ENCODE measurements around the gene NXPE3.
"Not testable (repeated sequence)": the region's sequence is repeated elsewhere in the genome, so short reads cannot be mapped to it uniquely, and the experiment has no call there.

The NXPE3 gene

GRCh38 chr3:101762041-101762646 lies 16.9 kb upstream of the NXPE3 start:
- peaks cover 8% of the 10 kb centered on the region for H3K36me3 ChIP-seq (ENCODE audit: control insufficient read depth, insufficient read depth, low read length)
- no CpG with 5 or more reads among the region's 3 CpGs for WGBS (ENCODE audit: insufficient coverage, insufficient read length)

DNA sequence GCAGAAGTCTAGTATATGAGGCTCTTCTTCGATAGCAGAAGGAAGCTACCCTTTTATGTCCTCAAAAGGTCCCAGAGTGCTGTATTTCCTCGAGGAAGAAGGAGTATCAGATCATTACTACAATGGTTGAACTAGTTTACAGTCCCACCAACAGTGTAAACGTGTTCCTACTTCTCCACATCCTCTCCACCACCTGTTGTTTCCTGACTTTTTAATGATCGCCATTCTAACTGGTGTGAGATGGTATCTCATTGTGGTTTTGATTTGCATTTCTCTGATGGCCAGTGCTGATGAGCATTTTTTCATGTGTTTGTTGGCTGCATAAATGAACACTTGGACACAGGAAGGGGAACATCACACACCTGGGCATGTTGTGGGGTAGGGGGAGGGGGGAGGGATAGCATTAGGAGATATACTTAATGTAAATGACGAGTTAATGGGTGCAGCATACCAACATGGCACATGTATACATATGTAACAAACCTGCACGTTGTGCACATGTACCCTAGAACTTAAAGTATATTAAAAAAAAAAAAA lies 1.2 kb upstream of the NXPE3 start:
- H3K9me3 ChIP-seq (ENCODE audit: control insufficient read depth, insufficient read depth, low read length); H3K36me3 ChIP-seq (ENCODE audit: control insufficient read depth, insufficient read depth, low read length); H3K4me3 ChIP-seq (ENCODE audit: low read length); H3K27ac ChIP-seq (ENCODE audit: low read length); DNase-seq (ENCODE audit: low read depth, low spot score); H3K27me3 ChIP-seq (ENCODE audit: control insufficient read depth, insufficient read depth, low read length); H3K4me1 ChIP-seq (ENCODE audit: control insufficient read depth, insufficient read depth, low read length): not testable (repeated sequence)
- no CpG with 5 or more reads among the region's 6 CpGs for WGBS (ENCODE audit: insufficient coverage, insufficient read length)

More at GRCh38 chr3:101762041-101762646, 16.9 kb upstream of the NXPE3 start:
- Histone ChIP-seq H3K27me3 (ENCODE audit: control insufficient read depth, insufficient read depth, low read length) (no peaks in the 10 kb centered on the region), H3K4me3 (ENCODE audit: low read length) (no peak overlapping the region), H3K4me1 (ENCODE audit: control insufficient read depth, insufficient read depth, low read length) (no peaks in the 10 kb centered on the region), H3K9me3 (ENCODE audit: control insufficient read depth, insufficient read depth, low read length) (no peaks in the 10 kb centered on the region), H3K27ac (ENCODE audit: low read length) (no peak overlapping the region)
- no peak for DNase-seq (ENCODE audit: low read depth, low spot score)

DNA sequence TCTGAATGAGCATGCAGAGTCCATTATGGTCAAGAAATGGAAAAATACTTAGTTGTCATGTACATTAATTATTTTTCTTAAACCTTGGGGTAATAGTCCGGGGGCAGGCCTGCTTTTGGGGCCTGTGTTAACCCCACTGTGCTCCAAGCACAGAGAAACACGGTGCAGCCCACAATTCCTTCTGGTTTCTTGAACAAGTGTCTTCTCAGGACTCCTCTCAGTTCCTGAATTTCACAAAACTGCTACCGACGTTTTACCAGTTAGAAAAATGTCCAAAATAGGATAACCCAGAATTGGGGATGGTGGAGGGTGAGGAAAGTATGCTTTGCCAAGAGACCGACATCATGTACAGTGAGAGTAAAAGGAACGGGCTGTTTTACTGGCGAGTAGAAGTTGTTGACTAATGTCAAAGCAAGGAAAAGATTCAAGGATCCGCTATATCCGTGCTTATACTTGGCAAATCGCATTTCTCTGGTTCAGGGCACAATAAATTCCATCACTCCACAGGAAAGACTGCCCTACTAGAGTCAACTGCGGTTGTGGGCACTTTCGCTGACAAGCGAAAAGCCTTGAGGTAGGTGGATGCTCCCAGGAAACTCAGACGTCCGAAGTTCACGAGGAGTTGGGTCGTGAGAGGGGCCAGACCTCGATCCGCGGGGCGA lies 495 bp upstream of the NXPE3 start:
- Histone ChIP-seq H3K4me3 (ENCODE audit: low read length) (peak overlapping the region; percentile 74; the same call in 1 of the 2 replicates), H3K4me1 (ENCODE audit: control insufficient read depth, insufficient read depth, low read length) (no peaks in the 10 kb centered on the region; the same call in none of the 2 replicates), H3K27me3 (ENCODE audit: control insufficient read depth, insufficient read depth, low read length) (no peaks in the 10 kb centered on the region), H3K36me3 (ENCODE audit: control insufficient read depth, insufficient read depth, low read length) (peaks cover 2% of the 10 kb centered on the region; the same call in 1 of the 2 replicates), H3K9me3 (ENCODE audit: control insufficient read depth, insufficient read depth, low read length) (no peaks in the 10 kb centered on the region), H3K27ac (ENCODE audit: low read length) (no peak overlapping the region)
- no peak for DNase-seq (ENCODE audit: low read depth, low spot score)
- no CpG with 5 or more reads among the region's 21 CpGs for WGBS (ENCODE audit: insufficient coverage, insufficient read length)

DNA sequence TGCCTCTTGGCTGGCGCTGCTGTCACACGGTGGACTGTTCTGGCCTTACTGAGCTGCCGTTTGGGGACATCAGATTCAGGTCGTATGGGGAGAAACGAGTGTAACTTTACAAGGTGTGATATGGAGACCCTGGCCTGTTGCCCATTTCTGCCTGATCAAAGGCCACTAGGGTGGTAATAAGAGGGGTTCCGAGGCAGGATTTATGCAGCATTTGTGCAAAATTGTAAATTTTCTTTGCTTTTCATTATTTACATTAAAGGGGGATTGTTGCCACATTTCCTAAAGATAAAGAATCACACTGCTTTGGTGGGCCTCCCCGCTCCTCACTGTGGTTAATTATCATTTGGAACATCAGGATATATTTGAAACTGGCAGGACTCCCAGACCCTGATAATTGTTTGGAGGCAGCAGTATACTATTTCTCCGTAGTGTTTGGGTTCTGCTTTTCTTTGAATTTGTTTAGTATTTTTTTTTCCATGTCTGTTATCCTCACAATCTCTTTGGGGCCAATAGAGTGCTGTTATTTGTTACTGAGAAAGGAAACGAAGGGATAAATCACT lies 891 bp downstream of the NXPE3 start:
- no peaks in the 10 kb centered on the region for H3K9me3 ChIP-seq (ENCODE audit: control insufficient read depth, insufficient read depth, low read length)
- no peak overlapping the region for H3K27ac ChIP-seq (ENCODE audit: low read length)
- WGBS (ENCODE audit: insufficient coverage, insufficient read length) = no CpG with 5 or more reads among the region's 9 CpGs
- peaks cover 3% of the 10 kb centered on the region; the same call in 1 of the 2 replicates for H3K36me3 ChIP-seq (ENCODE audit: control insufficient read depth, insufficient read depth, low read length)
- no peaks in the 10 kb centered on the region; the same call in 1 of the 2 replicates for H3K4me1 ChIP-seq (ENCODE audit: control insufficient read depth, insufficient read depth, low read length)
- DNase-seq (ENCODE audit: low read depth, low spot score) = no peak
- peak overlapping the region; percentile 74; the same call in 1 of the 2 replicates for H3K4me3 ChIP-seq (ENCODE audit: low read length)
- H3K27me3 ChIP-seq (ENCODE audit: control insufficient read depth, insufficient read depth, low read length) = no peaks in the 10 kb centered on the region

GRCh38 chr3:101780661-101781060 lies 1.6 kb downstream of the NXPE3 start:
- Histone ChIP-seq H3K9me3 (ENCODE audit: control insufficient read depth, insufficient read depth, low read length) (no peaks in the 10 kb centered on the region), H3K36me3 (ENCODE audit: control insufficient read depth, insufficient read depth, low read length) (peaks cover 9% of the 10 kb centered on the region; the same call in 1 of the 2 replicates), H3K27me3 (ENCODE audit: control insufficient read depth, insufficient read depth, low read length) (no peaks in the 10 kb centered on the region), H3K4me3 (ENCODE audit: low read length) (no peak overlapping the region), H3K4me1 (ENCODE audit: control insufficient read depth, insufficient read depth, low read length) (no peaks in the 10 kb centered on the region; the same call in 1 of the 2 replicates), H3K27ac (ENCODE audit: low read length) (no peak overlapping the region)
- DNase-seq (ENCODE audit: low read depth, low spot score) = no peak
- WGBS (ENCODE audit: insufficient coverage, insufficient read length) = no CpG with 5 or more reads among the region's 2 CpGs

- Histone ChIP-seq H3K27ac (ENCODE audit: low read length) (no peak overlapping the region), H3K4me1 (ENCODE audit: control insufficient read depth, insufficient read depth, low read length) (no peaks in the 10 kb centered on the region; the same call in 1 of the 2 replicates), H3K36me3 (ENCODE audit: control insufficient read depth, insufficient read depth, low read length) (peaks cover 9% of the 10 kb centered on the region; the same call in 1 of the 2 replicates), H3K27me3 (ENCODE audit: control insufficient read depth, insufficient read depth, low read length) (no peaks in the 10 kb centered on the region), H3K9me3 (ENCODE audit: control insufficient read depth, insufficient read depth, low read length) (no peaks in the 10 kb centered on the region), H3K4me3 (ENCODE audit: low read length) (no peak overlapping the region)
- DNase-seq (ENCODE audit: low read depth, low spot score) = no peak
These were observed 2.2 kb downstream of the NXPE3 start for GRCh38 chr3:101781166-101781565.

DNA sequence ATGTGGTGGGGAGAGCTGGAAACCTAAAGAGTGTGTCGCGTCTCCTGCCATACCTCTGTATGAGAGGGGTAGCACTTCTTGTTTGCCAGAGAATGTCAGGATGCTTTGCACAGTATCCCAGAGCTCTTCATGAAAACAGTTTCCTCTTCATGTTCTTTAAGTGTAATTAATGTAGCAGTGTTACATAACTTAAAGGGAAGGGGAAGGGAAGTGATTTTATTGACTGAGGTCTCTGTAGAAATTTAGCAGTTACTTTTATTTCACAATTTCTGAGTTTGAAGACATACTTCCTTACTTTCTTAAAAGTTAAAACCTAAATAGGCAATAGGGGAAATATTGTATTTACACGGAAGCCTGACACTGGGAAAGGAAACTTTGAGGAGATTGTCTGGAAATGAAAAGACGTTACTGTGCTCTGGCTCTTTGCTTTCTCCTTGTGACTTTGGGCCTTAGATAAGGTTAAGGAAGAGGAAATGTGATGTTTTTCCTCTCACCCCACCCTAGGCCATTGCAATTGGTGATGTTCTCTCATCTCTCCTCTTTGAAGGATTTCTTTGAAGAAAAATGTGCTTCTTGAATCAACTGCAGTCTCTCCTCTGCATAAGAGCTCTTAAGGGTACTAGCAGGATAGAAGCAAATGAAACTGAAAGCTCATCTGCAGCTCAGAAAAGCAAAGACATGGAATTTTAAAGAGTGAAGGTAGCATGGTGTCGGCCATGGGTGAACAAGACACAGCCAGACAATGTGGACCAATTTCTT lies 6.0 kb downstream of the NXPE3 start:
- Histone ChIP-seq H3K27me3 (ENCODE audit: control insufficient read depth, insufficient read depth, low read length) (no peaks in the 10 kb centered on the region), H3K36me3 (ENCODE audit: control insufficient read depth, insufficient read depth, low read length) (peaks cover 11% of the 10 kb centered on the region; the same call in 1 of the 2 replicates), H3K9me3 (ENCODE audit: control insufficient read depth, insufficient read depth, low read length) (no peaks in the 10 kb centered on the region), H3K27ac (ENCODE audit: low read length) (no peak overlapping the region), H3K4me1 (ENCODE audit: control insufficient read depth, insufficient read depth, low read length) (no peaks in the 10 kb centered on the region; the same call in 1 of the 2 replicates), H3K4me3 (ENCODE audit: low read length) (no peak overlapping the region)
- WGBS (ENCODE audit: insufficient coverage, insufficient read length) = no CpG with 5 or more reads among the region's 5 CpGs
- no peak for DNase-seq (ENCODE audit: low read depth, low spot score)

DNA sequence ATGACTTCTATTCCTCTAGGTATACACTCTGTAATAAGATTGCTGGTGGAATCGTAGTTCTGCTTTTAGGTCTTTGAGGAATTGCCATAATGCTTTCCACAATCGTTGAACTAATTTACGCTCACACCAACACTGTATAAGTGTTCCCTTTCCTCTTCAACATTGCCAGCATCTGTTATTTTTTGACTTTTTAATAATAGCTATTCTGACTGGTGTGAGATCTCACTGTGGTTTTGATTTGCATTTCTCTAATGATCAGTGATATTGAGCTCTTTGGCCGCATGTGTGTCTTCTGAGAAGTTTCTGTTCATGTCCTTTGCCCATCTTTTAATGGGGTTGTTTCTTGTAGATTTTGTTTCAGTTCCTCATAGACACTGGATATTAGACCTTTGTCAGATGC lies 12.8 kb downstream of the NXPE3 start:
- Histone ChIP-seq H3K36me3 (ENCODE audit: control insufficient read depth, insufficient read depth, low read length) (peaks cover 2% of the 10 kb centered on the region; the same call in 1 of the 2 replicates), H3K4me1 (ENCODE audit: control insufficient read depth, insufficient read depth, low read length) (no peaks in the 10 kb centered on the region), H3K9me3 (ENCODE audit: control insufficient read depth, insufficient read depth, low read length) (no peaks in the 10 kb centered on the region), H3K4me3 (ENCODE audit: low read length) (no peak overlapping the region), H3K27me3 (ENCODE audit: control insufficient read depth, insufficient read depth, low read length) (no peaks in the 10 kb centered on the region), H3K27ac (ENCODE audit: low read length) (no peak overlapping the region)
- DNase-seq (ENCODE audit: low read depth, low spot score) = no peak
- no CpG with 5 or more reads among the region's 4 CpGs for WGBS (ENCODE audit: insufficient coverage, insufficient read length)

DNA sequence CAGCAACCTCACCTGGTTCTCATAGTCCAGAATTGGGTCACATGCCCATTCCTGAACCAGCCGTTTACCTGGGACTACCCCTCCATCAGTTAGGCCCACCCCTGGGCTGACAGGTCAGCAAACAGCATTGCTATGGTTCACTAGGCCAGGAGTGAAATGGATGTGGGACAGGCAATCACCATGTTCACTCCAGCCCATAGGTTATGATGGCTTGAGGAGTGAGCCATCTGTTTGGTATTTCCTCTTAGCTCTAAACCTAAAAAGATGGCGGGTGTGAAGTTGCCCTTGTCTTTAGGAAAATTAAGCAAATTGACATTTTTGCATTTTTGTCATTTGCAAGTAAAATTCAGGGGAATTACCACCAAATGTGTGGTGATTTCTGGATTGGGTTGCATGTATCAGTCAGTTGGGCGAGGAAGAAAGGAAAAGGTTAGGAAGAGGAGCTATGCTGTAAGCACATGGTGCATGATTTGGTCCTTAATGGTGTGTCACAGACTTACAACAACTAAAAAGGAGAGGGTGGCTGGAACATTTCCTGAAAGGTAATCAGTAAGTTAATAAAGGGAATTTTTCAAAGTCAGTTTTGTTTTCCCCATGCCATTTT lies 17.2 kb downstream of the NXPE3 start:
- no peaks in the 10 kb centered on the region for H3K27me3 ChIP-seq (ENCODE audit: control insufficient read depth, insufficient read depth, low read length)
- no peaks in the 10 kb centered on the region for H3K9me3 ChIP-seq (ENCODE audit: control insufficient read depth, insufficient read depth, low read length)
- H3K36me3 ChIP-seq (ENCODE audit: control insufficient read depth, insufficient read depth, low read length) = peaks cover 2% of the 10 kb centered on the region; the same call in 1 of the 2 replicates
- no peak overlapping the region for H3K4me3 ChIP-seq (ENCODE audit: low read length)
- H3K27ac ChIP-seq (ENCODE audit: low read length) = no peak overlapping the region
- no peak for DNase-seq (ENCODE audit: low read depth, low spot score)
- H3K4me1 ChIP-seq (ENCODE audit: control insufficient read depth, insufficient read depth, low read length) = peaks cover under 1% of the 10 kb centered on the region; the same call in 1 of the 2 replicates
- WGBS (ENCODE audit: insufficient coverage, insufficient read length) = no CpG with 5 or more reads among the region's 3 CpGs
